GM18951 (cell line): Measurements from ENCODE around the gene BBS4.

Source experiments
- POLR2A ChIP-seq: IDR thresholded peaks from 4 replicates; pipeline ENCODE4 v1.6.1; 2011; ENCODE audit warnings: mild to moderate bottlenecking; ENCODE audit not compliant: insufficient read length, insufficient read depth; ENCODE audit errors: extremely low read depth
- in situ Hi-C: fragments of 300-500 bp; cut with MboI; formaldehyde crosslinking; loops from one replicate; pipeline ENCODE4 v1.12.0; 2022; ENCODE audit warnings: low sequenced_read_pairs, mixed read lengths, inconsistent platforms; ENCODE audit not compliant: unreplicated experiment

Gene BBS4

GRCh38 chr15:72785432-72785831 lies 99.4 kb downstream of the BBS4 start:
- in situ Hi-C loops, result loop anchor here (10.0 kb wide), 1 partner anchor 269 kb away; the partner anchor contains the start of gene NEO1
- no peak for TF ChIP-seq POLR2A

DNA sequence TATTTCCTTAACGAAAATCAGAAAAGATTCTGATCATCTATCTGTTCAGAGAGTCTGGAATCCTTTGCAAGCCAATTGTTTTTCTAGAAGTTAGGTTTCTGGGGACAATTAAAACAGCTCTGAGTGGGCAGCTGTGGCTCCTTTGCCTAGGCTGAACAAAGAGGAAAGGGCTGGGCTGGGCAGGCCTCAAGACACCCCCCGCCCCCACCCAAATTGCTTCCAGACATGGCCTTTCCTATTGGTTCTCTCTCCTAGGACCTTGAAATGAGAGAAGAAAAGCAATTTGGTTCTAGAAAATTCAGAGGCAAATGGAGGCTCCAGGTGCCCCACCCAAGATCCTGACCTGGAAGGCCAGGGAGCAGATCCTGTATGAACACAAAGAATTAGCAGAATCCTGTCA lies 99.8 kb downstream of the BBS4 start:
- in situ Hi-C loops, result loop anchor here (10.0 kb wide), 1 partner anchor 269 kb away; the partner anchor contains the start of gene NEO1
- no peak for TF ChIP-seq POLR2A

GRCh38 chr15:72786242-72786641 lies 100.2 kb downstream of the BBS4 start:
- TF ChIP-seq POLR2A, result no peak
- in situ Hi-C loops, result loop anchor here (10.0 kb wide), 1 partner anchor 269 kb away; the partner anchor contains the start of gene NEO1

DNA sequence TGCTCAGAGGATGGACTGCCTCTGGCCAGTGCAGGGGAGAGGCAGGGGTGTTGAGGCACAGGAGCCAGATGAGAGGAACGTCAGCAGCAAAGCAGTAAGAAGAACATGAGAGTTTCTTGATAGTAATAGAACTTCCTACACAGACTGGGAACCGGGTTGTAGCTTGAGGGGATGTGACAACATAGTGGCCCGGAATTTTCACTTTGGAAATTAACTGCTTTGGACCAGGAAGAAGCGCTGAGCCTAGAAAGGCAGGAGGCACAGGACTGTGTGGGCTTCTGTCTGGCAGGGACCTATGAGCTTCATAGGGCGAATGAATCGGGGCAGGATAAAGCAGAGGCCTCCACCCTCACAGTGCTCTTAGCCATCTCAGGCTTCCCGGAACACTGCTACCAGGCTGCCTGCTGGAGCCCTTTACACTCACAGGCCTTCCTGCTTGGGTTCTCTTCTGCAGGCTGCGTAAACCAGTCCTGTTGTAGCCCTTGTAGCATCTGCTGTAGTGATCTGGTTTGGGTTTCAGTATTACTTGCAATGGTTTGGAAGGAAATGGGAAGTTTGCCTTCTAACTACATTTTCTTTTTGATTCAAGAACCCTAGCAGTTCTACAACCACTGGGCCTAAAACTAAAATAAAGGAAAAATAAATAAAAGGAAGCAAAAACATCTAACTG lies 100.8 kb downstream of the BBS4 start:
- no peak for TF ChIP-seq POLR2A
- in situ Hi-C loops, result loop anchor here (10.0 kb wide), 1 partner anchor 268 kb away; the partner anchor contains the start of gene NEO1

GRCh38 chr15:72787526-72787925 lies 101.5 kb downstream of the BBS4 start:
- in situ Hi-C loops, result loop anchor here (10.0 kb wide), 1 partner anchor 267 kb away; the partner anchor contains the start of gene NEO1

More at GRCh38 chr15:72787526-72787925, 101.5 kb downstream of the BBS4 start:
- TF ChIP-seq POLR2A, result no peak
